CD4-positive, alpha-beta T cell (primary cell): ENCODE results near the gene UNC45A. TPM values are rescaled to one million over a fixed set of nuclear protein-coding genes. Genes with fewer than 3 reads are reported as not detected.

Source experiments
- ATAC-seq: fragments of 200-7000 bp; cut with Tn5 transposase; one replicate; pipeline ENCODE4 v1.10.0; 2022; ENCODE audit warnings: mild to moderate bottlenecking; ENCODE audit not compliant: poor library complexity
- CTCF ChIA-PET: fragments of 350-600 bp; sonication (Branson Sonifier 250); formaldehyde crosslinking; loops from one replicate; lab custom pipeline; 2021; ENCODE audit warnings: antibody characterized with exemption, inconsistent platforms; lab: Charles Lee
- POLR2A ChIA-PET: fragments of 350-600 bp; sonication (Branson Sonifier 250); formaldehyde crosslinking; loops from one replicate; lab custom pipeline; 2021; ENCODE audit warnings: antibody characterized with exemption, inconsistent platforms; lab: Charles Lee
- DNase-seq, 14 experiments: peaks; one replicate each; pipeline ENCODE4 v3.0.0-alpha.2; 2013 to 2020; ENCODE audit warnings: mixed read lengths in 2 of 14
- H3K27ac ChIP-seq, 2 donors: one replicate each; pipeline versions ENCODE4 v1.5.1 to v1.7.0; 2013; ENCODE audit warnings: low read length in 2 of 2, low read depth in 1 of 2, mild to moderate bottlenecking in 1 of 2
- H3K27me3 ChIP-seq, 2 experiments: 1 replicate in 1 of 2; 2 replicates in 1 of 2; pipeline versions ENCODE4 v1.6.1 to v1.7.0; 2013; ENCODE audit warnings: low read length in 2 of 2, control low read depth in 1 of 2, mild to moderate bottlenecking in 1 of 2, moderate library complexity in 1 of 2; ENCODE audit not compliant: insufficient read depth in 2 of 2, control insufficient read depth in 1 of 2
- H3K36me3 ChIP-seq: one replicate; pipeline ENCODE4 v1.6.1; 2013; ENCODE audit warnings: low read length, control low read depth; ENCODE audit not compliant: insufficient read depth
- H3K4me1 ChIP-seq: one replicate; pipeline ENCODE4 v1.6.1; 2013; ENCODE audit warnings: low read length, control low read depth; ENCODE audit not compliant: insufficient read depth
- H3K4me3 ChIP-seq: one replicate; pipeline ENCODE4 v1.5.1; 2013; ENCODE audit warnings: mild to moderate bottlenecking, low read length, moderate library complexity
- H3K9me3 ChIP-seq, 2 experiments: 1 replicate in 1 of 2; 2 replicates in 1 of 2; pipeline versions ENCODE4 v1.6.1 to v1.7.0; 2013; ENCODE audit warnings: low read length in 2 of 2, mild to moderate bottlenecking in 2 of 2, control low read depth in 1 of 2, moderate library complexity in 1 of 2; ENCODE audit not compliant: control insufficient read depth in 1 of 2, insufficient read depth in 1 of 2
- H3K27ac Mint-ChIP-seq: one replicate; pipeline ENCODE4 v1.8.0; 2020; ENCODE audit warnings: mixed read lengths
- H3K27me3 Mint-ChIP-seq: one replicate; pipeline ENCODE4 v1.8.0; 2021; ENCODE audit warnings: mixed read lengths
- H3K36me3 Mint-ChIP-seq: one replicate; pipeline ENCODE4 v1.8.0; 2021; ENCODE audit warnings: low read depth, mixed read lengths
- H3K4me1 Mint-ChIP-seq: one replicate; pipeline ENCODE4 v1.8.0; 2021; ENCODE audit warnings: low read depth, mixed read lengths
- H3K4me3 Mint-ChIP-seq: one replicate; pipeline ENCODE4 v1.8.0; 2020; ENCODE audit warnings: mild to moderate bottlenecking, mixed read lengths
- H3K9me3 Mint-ChIP-seq: one replicate; pipeline ENCODE4 v1.8.0; 2020; ENCODE audit warnings: mixed read lengths
- intact Hi-C, 2 experiments: fragments of 100-400 bp; cut with DNase I in 1 of 2; cut with micrococcal nuclease in 1 of 2; formaldehyde crosslinking; loops; one replicate each; pipeline versions ENCODE4 v1.15.1 to v1.9.0; 2023 to 2025; cut with DNase I, micrococcal nuclease
- total RNA-seq, 174 experiments: library from RNA in 2 of 174; stranded (reverse) in 2 of 174; gene quantifications; one replicate each; pipeline ENCODE4 v1.2.3 and lab custom pipeline; 2021 to 2026
- TF ChIP-seq, protein P1 (sequence below): fragments of 200-600 bp; IDR thresholded peaks from one replicate; pipeline ENCODE4 v1.8.0; 2022; ENCODE audit warnings: antibody characterized with exemption, mild to moderate bottlenecking

The UNC45A gene
- total RNA-seq, 2 experiments from 2014 or later, result 17.6 to 18.9 TPM

DNA sequence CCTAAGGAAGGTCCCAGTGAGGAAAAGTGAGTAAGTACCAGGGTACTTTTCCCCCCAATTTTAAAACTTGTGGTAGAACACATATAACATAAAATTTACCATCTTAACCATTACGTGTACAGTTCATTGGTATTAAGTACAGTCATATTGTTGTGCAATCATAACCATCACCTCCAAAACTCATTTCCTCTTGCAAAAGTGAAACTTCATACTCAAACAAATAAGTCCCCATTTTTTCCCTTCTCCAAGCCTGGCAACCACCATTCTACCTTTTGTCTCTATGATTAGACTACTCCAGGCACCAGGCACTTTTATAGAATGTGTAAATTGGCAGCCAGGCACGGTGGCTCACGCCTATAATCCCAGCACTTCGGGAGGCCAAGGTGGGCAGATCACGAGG, 47.0 kb downstream of the UNC45A start:
- no peaks in the 10 kb centered on the region for H3K4me1 ChIP-seq
- TF ChIP-seq, protein P1, sequence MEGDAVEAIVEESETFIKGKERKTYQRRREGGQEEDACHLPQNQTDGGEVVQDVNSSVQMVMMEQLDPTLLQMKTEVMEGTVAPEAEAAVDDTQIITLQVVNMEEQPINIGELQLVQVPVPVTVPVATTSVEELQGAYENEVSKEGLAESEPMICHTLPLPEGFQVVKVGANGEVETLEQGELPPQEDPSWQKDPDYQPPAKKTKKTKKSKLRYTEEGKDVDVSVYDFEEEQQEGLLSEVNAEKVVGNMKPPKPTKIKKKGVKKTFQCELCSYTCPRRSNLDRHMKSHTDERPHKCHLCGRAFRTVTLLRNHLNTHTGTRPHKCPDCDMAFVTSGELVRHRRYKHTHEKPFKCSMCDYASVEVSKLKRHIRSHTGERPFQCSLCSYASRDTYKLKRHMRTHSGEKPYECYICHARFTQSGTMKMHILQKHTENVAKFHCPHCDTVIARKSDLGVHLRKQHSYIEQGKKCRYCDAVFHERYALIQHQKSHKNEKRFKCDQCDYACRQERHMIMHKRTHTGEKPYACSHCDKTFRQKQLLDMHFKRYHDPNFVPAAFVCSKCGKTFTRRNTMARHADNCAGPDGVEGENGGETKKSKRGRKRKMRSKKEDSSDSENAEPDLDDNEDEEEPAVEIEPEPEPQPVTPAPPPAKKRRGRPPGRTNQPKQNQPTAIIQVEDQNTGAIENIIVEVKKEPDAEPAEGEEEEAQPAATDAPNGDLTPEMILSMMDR, result no peak
- intact Hi-C loops, result no loop called here
- no peaks in the 10 kb centered on the region for H3K27me3 Mint-ChIP-seq
- no peak for DNase-seq
- no peak overlapping the region for H3K27ac Mint-ChIP-seq
- H3K4me3 Mint-ChIP-seq, result no peak overlapping the region
- no peaks in the 10 kb centered on the region for H3K9me3 Mint-ChIP-seq
- CTCF ChIA-PET, result no interaction called here
- H3K36me3 Mint-ChIP-seq, result peaks cover 5% of the 10 kb centered on the region
- no peaks in the 10 kb centered on the region for H3K4me1 Mint-ChIP-seq
- H3K27me3 ChIP-seq, result no peaks in the 10 kb centered on the region
- H3K9me3 ChIP-seq, result no peaks in the 10 kb centered on the region
- ATAC-seq, result no peak
- POLR2A ChIA-PET, result interaction anchor here (0.9 kb wide), 1 partner anchor 12 kb away, joined by 3 read pairs; the partner anchor contains the start of gene PRC1
- no peak overlapping the region for H3K4me3 ChIP-seq
- H3K36me3 ChIP-seq, result peaks cover 2% of the 10 kb centered on the region
- H3K27ac ChIP-seq, result no peak overlapping the region

DNA sequence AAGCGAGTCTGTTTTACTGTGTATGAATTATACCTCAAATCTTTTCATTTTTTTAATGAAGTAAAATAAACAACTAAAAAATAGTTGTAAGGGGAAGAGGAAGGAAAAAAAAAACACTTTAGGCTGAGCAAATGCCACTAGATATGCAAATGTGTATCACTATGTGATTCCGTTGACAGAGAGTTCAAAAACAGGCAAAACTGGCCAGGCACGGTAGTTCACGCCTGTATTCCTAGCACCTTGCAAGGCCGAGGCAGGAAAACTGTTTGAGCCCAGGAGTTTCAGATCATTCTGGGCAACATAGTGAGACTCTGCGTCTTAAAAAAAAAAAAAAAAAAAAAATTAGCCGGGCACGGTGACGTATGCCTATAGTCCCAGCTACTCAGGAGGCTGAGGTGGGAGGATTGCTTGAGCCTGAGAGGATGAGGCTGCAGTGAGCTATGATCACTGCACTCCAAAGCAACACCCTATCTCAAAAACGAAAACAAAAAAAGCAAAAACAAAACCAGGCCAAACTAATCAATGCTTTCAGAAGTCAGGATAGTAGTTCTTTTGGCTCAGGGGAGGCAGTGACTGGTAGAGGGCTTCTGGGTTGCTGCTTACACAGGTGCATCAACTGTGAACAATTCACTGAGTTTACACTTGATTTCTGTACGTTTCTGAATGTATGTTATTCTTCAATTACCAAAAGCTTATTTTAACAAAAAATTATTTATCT, 51.9 kb downstream of the UNC45A start:
- H3K4me3 ChIP-seq, result no peak overlapping the region
- CTCF ChIA-PET, result no interaction called here
- no peaks in the 10 kb centered on the region for H3K9me3 ChIP-seq
- POLR2A ChIA-PET, result no interaction called here
- Mint-ChIP-seq H3K27ac (no peak overlapping the region), H3K36me3 (peaks cover 5% of the 10 kb centered on the region), H3K4me1 (peaks cover 8% of the 10 kb centered on the region), H3K9me3 (no peaks in the 10 kb centered on the region), H3K27me3 (no peaks in the 10 kb centered on the region), H3K4me3 (no peak overlapping the region)
- TF ChIP-seq, protein P1, result no peak
- intact Hi-C loops, result no loop called here
- ATAC-seq (no peak), DNase-seq (peak in 1 of 14 experiments; percentile 13)
- H3K27me3 ChIP-seq, result no peaks in the 10 kb centered on the region
- no peak overlapping the region for H3K27ac ChIP-seq
- peaks cover 6% of the 10 kb centered on the region for H3K4me1 ChIP-seq
- H3K36me3 ChIP-seq, result no peaks in the 10 kb centered on the region

GRCh38 chr15:90987561-90988141, 52.6 kb downstream of the UNC45A start:
- H3K9me3 Mint-ChIP-seq, result no peaks in the 10 kb centered on the region
- Histone ChIP-seq H3K4me3 (no peak overlapping the region), H3K27ac (no peak overlapping the region), H3K27me3 (no peaks in the 10 kb centered on the region), H3K9me3 (no peaks in the 10 kb centered on the region), H3K4me1 (peaks cover 6% of the 10 kb centered on the region), H3K36me3 (no peaks in the 10 kb centered on the region)
- intact Hi-C loops, result no loop called here
- TF ChIP-seq, protein P1, result no peak
- no peaks in the 10 kb centered on the region for H3K27me3 Mint-ChIP-seq
- H3K4me1 Mint-ChIP-seq, result peaks cover 8% of the 10 kb centered on the region
- no peak for ATAC-seq
- no peak overlapping the region for H3K4me3 Mint-ChIP-seq
- no peak overlapping the region for H3K27ac Mint-ChIP-seq
- ChIA-PET CTCF (interaction anchor here (1.2 kb wide), 1 partner anchor 56 kb away, joined by 3 read pairs; the partner anchor contains the start of gene HDDC3), POLR2A (no interaction called here)
- DNase-seq, result no peak
- H3K36me3 Mint-ChIP-seq, result peaks cover 5% of the 10 kb centered on the region
